ENCODE results near the gene AMBN. TPM values are rescaled to one million over a fixed set of nuclear protein-coding genes. Genes with fewer than 3 reads are reported as not detected.

Gene AMBN
- total and polyA plus RNA-seq, 2 donors (not counting 3 experiments of a cell fraction or from before 2014, with no cell fraction given) = not detected

DNA sequence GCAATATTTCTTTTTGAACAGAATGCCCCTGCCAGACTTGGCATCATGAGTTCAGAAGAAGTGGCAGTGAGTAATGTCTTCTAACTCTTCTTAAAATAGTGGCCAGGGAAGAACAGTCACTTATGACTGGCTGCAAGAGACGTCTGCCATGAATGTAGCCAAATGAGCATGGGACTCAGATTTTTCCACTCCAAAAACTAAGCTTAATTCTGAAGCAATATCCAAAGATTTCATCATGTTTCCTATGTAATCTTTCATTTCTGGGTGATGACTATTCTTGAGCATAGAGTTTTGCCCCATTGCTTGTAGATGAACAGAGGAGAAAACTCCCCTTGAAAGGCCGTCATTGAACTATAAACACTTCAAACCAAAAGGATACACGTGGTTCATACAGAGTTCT is 11.8 kb downstream of the AMBN start:
- H3K9me3 ChIP-seq (replicated peaks; ENCODE audit: control insufficient read depth, insufficient read depth, low read length) = no peaks in the 10 kb centered on the region
- peaks cover 4 to 8% of the 10 kb centered on the region in 2 experiments for H3K27me3 ChIP-seq (ENCODE audit: control insufficient read depth in 2 of 2, insufficient read depth in 2 of 2, low read length in 2 of 2)
- H3K4me3 ChIP-seq (replicated peaks in 1 of 3; ENCODE audit: insufficient read depth in 1 of 3, low read depth in 1 of 3, low read length in 3 of 3) = no peak overlapping the region
- dilution Hi-C loops (cut with MboI; ENCODE audit: extremely low pct_ligation_motif_present, low sequenced_read_pairs) = no loop called here
- H3K9me1 ChIP-seq (replicated peaks; ENCODE audit: control insufficient read depth, extremely low read depth, insufficient read depth, low read length) = no peaks in the 10 kb centered on the region
- no peak overlapping the region for H3K4me2 ChIP-seq (ENCODE audit: insufficient read depth, low read length)
- no peak overlapping the region for H2AFZ ChIP-seq (ENCODE audit: low read depth, low read length)
- no peak for DNase-seq (ENCODE audit: low read depth, low spot score)
- no peaks in the 10 kb centered on the region for H3K36me3 ChIP-seq (ENCODE audit: control insufficient read depth in 2 of 2, extremely low read depth in 1 of 2, insufficient read depth in 2 of 2, low read length in 2 of 2)
- no peak overlapping the region for H3K27ac ChIP-seq (ENCODE audit: insufficient read depth, low read depth, low read length)
- POLR2A ChIA-PET = no interaction called here
- CTCF ChIA-PET = interaction anchor here (1.3 to 1.5 kb wide), 2 partner anchors 13 to 406 kb away, joined by 3 to 4 read pairs; no protein-coding TSS in a partner anchor
- H4K20me1 ChIP-seq (replicated peaks; ENCODE audit: control insufficient read depth, extremely low read depth, insufficient read depth, low read length) = no peaks in the 10 kb centered on the region
- no peak for FAIRE-seq
- TF ChIP-seq JUN (IDR thresholded peaks at IDR 0.05; ENCODE audit: borderline replicate concordance, insufficient read depth, insufficient read length, low read depth) (no peak), GATA2 (IDR thresholded peaks at IDR 0.05; ENCODE audit: insufficient read depth, insufficient read length, low read depth, low read length) (no peak), POLR2AphosphoS5 (IDR thresholded peaks at IDR 0.05; ENCODE audit: insufficient read depth, low read depth, low read length) (no peak), MYC (IDR thresholded peaks at IDR 0.05; ENCODE audit: low read depth, low read length) (no peak), FOS (IDR thresholded peaks at IDR 0.05; ENCODE audit: borderline replicate concordance, insufficient read depth, low read length) (no peak), MAX (IDR thresholded peaks at IDR 0.05; ENCODE audit: insufficient read depth, insufficient read length) (no peak)
- no peak overlapping the region for H3K9ac ChIP-seq (replicated peaks; ENCODE audit: extremely low read depth, insufficient read depth, low read length)
- H3K4me1 ChIP-seq (ENCODE audit: control insufficient read depth, extremely low read depth, insufficient read depth, low read length) = no peaks in the 10 kb centered on the region
- no peaks in the 10 kb centered on the region for H3K79me2 ChIP-seq (ENCODE audit: control insufficient read depth, insufficient read depth, low read length)
- no TSS peak for BruUV-seq (replicated peaks)
- intact Hi-C loops (cut with micrococcal nuclease) = loop anchor here (5.0 kb wide), 1 partner anchor 48 kb away; no protein-coding TSS in a partner anchor

DNA sequence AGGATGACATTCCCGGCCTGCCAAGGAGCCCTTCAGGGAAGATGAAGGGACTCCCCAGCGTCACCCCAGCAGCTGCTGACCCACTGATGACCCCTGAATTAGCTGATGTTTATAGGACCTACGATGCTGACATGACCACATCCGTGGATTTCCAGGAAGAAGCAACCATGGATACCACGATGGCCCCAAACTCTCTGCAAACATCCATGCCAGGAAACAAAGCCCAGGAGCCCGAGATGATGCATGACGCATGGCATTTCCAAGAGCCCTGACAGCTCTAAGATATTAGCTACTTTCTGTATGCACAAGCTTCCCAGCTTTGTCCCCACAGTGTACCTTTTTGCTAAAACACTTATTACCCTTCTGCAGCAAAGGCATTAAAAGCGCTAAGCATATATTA is 14.4 kb downstream of the AMBN start:
- Histone ChIP-seq H3K9me3 (replicated peaks; ENCODE audit: control insufficient read depth, insufficient read depth, low read length) (no peaks in the 10 kb centered on the region), H3K27me3 (ENCODE audit: control insufficient read depth in 2 of 2, insufficient read depth in 2 of 2, low read length in 2 of 2) (peaks cover 4 to 8% of the 10 kb centered on the region in 2 experiments), H4K20me1 (replicated peaks; ENCODE audit: control insufficient read depth, extremely low read depth, insufficient read depth, low read length) (no peaks in the 10 kb centered on the region), H3K36me3 (ENCODE audit: control insufficient read depth in 2 of 2, extremely low read depth in 1 of 2, insufficient read depth in 2 of 2, low read length in 2 of 2) (no peaks in the 10 kb centered on the region), H3K4me1 (ENCODE audit: control insufficient read depth, extremely low read depth, insufficient read depth, low read length) (no peaks in the 10 kb centered on the region), H3K79me2 (ENCODE audit: control insufficient read depth, insufficient read depth, low read length) (no peaks in the 10 kb centered on the region), H3K4me2 (ENCODE audit: insufficient read depth, low read length) (no peak overlapping the region), H3K9me1 (replicated peaks; ENCODE audit: control insufficient read depth, extremely low read depth, insufficient read depth, low read length) (no peaks in the 10 kb centered on the region), H3K27ac (ENCODE audit: insufficient read depth, low read depth, low read length) (no peak overlapping the region), H3K9ac (replicated peaks; ENCODE audit: extremely low read depth, insufficient read depth, low read length) (no peak overlapping the region), H3K4me3 (replicated peaks in 1 of 3; ENCODE audit: insufficient read depth in 1 of 3, low read depth in 1 of 3, low read length in 3 of 3) (no peak overlapping the region), H2AFZ (ENCODE audit: low read depth, low read length) (no peak overlapping the region)
- dilution Hi-C loops (cut with MboI; ENCODE audit: extremely low pct_ligation_motif_present, low sequenced_read_pairs) (no loop called here), intact Hi-C loops (cut with micrococcal nuclease) (no loop called here)
- ChIA-PET CTCF (interaction anchor here (0.9 to 1.9 kb wide), 3 partner anchors 10 to 45 kb away, joined by 3 to 6 read pairs (median 3); no protein-coding TSS in a partner anchor), POLR2A (no interaction called here)
- TF ChIP-seq EZH2 (IDR thresholded peaks at IDR 0.05; ENCODE audit: borderline replicate concordance, low read depth, low read length, severe bottlenecking) = no peak
- TF ChIP-seq POLR2A (IDR thresholded peaks at IDR 0.05; ENCODE audit: low read depth, low read length) = no peak
- no peak for TF ChIP-seq MYC (IDR thresholded peaks at IDR 0.05; ENCODE audit: low read depth, low read length)
- BruUV-seq (replicated peaks) = no TSS peak
- no peak for FAIRE-seq
- DNase-seq (ENCODE audit: low read depth, low spot score) = no peak
